AG20443 (cell line): ENCODE data around the gene PDZRN3.
"Not testable (repeated sequence)": the region's sequence is repeated elsewhere in the genome, so short reads cannot be mapped to it uniquely, and the experiment has no call there.

Source experiments
- DNase-seq: peaks from one replicate; pipeline ENCODE4 v3.0.0; 2012; ENCODE audit warnings: low spot score, mixed read lengths

Gene PDZRN3

DNA sequence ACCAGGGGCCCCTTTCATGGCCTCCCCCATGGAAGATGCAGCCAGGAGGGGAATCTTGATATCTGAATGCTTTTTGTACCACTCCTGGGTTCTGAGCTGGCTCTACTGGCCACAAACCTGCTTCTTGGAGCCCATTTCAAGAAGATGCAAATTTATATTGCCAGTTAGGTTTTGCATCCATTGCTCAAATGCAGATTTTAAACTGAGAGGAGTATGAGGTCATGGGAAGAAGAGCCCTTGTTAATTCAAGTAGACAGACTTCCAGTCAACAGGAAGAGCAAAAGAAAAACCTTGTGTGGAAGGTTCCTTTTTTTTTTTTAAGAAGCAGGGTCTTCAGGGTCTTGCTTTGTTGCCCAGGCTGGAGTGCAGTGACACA lies 133.5 kb downstream of the PDZRN3 start:
- no peak for DNase-seq

DNA sequence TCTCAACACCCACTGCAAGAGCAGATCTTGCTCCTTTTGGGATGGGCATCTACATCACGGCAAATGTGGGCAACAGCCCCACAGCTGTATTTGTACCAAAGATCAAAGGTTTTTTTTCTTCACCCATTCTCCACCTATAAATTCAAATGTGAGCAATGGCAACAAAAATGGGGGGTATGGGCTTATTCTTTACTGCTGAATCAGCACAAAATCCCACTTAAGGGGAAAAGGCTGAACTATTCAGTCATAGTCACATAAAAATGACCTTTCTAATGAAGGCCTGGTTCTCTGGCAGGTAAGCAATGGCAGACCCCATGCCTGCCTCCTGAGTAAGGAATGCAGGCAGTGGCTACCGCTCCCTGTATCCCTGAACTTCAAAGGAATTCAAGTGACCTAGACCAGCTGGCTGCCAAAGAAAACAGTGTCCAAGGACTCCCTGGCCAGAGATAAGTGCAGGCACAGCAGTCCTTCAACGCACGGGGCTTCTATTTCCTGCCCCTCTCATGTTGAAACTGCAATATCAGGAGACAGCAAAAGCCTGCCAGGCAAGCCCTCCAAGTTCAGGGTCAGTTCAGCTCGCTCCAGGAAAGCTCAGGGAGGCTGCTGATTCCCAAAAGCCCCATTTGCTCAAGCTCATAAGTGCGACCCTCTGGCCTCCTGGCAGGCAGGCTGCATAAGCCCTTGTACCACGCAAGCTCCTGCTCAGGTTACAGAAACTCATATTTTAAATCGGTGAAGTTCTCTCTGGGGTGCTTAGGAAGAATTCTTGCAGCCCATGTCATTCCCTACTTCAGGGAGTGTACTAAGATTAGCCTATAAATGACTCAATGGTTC lies 134.1 kb downstream of the PDZRN3 start:
- DNase-seq = no peak

DNA sequence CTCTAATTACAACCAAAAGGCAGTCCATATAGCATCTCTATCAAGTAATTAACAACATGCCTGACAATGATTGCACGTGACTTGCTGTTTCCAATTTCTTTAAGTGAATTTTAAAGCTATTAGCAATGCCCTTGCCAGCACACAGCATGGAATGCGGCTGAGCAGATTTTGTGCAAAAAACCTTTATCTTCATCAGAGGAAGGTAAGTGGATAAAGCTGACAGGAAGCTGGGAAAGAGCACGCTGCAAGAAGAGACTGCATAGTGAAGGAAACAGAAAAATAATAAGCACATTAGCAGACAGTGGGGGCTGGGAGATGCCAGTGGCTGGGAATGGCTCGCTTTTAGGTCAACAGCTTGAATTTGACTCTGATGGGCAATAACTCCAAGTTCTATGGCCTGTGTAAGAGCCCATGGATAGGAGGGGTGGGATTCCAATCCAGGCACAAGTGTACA lies 138.8 kb downstream of the PDZRN3 start:
- DNase-seq = no peak

DNA sequence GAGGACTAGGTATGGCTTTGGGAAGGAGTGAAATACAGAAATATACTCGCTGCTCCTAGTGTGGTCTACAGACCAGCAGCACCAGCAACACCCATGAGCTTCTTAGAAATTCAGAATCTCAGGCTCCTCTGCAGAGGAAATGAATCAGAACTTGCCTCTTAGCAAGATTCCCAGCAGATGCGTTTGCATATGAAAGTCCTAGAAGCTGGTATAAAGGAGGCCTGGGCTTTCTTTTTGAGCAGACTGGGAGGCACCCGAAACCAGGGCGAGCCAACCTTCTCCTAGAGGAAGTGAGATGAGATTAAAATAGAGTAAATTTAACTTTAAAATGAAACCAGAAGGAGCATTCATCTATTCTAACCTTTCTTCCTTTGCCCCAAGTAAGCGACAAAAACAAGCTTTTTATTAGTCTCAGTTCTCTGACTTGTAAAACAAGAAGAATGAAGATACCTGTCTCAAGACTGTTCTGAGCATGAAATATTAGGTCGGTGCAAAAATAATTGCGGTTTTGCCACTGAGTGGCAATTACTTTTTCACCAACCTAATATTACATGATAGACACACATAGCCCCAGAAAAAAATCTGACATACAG lies 140.0 kb downstream of the PDZRN3 start:
- DNase-seq = peak; percentile 40

DNA sequence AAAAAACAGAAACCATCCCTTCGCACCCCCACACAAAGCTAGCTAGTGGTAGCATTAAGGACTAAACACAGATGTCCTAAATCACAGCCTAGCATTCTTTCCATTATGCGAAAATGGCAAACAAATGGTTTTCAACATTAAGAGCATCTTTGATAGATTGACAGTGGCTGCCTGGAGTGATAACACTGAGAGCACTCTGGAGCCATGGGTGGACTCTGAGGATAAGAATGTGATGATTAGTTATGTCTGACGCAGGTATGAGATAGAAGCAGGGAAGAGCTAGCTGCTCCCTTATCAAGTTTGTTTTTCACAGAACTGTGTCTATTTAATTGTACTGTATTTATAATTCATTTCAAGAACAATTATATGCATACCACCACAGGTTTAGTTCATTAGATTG lies 142.9 kb downstream of the PDZRN3 start:
- no peak for DNase-seq

DNA sequence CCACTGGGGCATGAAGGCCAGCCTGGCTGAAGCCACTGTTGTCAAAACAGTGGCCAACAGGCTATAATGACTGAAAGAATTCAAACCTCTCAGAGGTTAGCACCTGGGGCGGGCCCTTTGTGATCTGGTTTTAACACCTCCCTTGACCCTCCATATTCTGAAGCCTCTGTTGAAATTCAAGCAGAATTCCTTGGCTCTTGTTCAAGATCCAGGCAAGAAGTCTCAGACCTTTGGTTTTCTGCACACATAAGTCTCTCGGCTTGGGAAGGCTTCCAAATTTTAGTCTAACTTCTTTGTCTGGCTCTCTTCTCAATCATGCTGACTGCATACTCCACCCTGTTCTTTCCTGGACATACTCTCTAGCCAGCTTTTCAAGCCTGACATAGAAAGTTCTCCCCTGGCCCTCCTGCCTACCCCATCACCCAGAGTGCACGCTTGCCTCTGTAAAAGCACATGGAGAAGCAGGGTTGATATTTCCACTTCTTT lies 144.5 kb downstream of the PDZRN3 start:
- peak; percentile 45 for DNase-seq

DNA sequence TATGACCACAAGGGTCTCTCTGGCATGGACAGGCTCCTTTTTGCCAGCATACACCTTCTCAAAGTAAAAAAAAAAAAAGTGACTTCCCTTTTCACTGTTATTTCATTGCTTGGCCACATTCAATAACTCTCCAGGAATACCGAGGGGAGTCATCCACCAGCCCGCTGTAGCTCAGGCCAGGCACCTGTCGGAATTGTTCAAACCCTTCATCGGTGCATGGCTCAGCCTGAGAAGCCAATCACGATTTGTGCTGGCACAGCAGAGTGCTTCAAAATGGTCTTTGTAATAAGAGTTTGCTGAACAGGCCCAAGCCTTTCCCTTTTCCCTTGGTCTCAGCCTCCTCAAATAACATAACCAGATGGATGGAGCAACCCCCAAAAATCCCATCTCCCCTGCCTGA lies 145.4 kb downstream of the PDZRN3 start:
- DNase-seq = no peak

DNA sequence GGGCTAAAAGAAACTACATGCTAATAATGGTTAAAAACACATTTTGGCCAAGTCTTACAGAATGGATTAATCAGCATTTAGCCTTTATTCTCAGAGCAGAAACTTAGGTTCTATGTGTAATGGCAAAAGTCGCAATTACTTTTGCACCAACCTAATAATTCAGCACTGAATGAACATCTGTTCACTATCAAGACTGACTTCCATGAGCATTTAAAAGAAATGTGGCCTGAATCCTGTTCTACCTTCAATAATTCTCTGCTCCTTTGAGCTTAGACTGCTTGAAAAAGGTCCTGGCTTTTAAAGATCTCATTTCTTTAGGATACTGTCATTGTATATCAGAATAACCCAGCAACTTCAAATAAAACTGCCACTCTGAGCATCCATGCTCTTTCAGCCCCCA lies 145.9 kb downstream of the PDZRN3 start:
- no peak for DNase-seq

DNA sequence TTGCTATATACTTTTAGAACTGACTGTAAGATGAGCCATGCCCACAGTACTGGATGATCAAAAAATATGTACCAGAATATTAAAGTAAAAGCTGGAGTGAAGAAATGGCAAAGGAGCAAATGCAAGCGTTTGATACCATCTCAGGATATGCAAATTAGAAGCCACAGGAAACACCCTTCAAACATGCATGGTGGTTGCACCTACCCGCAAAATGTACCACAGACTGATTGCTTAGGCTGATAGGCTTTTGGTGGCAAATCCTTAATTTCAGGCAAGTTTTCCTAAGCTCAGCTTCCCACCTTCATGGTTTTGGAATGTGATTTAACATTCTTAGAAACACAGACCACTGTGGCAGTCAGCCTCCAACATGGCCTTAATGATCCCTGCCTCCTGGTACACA lies 149.0 kb downstream of the PDZRN3 start:
- DNase-seq = no peak

DNA sequence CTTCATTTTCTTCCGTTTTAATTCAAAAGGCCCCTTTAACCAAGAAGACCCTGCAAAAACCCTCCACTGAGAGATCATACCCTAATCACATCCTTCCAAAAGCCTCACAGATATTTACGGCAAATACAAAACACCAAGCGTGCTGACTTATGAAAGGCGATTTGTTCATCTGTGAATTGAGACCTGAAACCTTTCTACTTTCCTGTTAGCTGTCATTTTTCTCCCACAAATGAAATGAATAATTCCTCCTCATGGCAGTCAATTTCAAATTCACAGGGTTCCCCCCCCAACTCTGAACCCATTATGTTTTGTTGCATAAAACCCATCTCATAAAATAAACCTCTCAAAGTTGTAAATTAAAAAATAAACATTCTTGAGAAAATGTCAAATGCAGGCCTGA lies 149.6 kb downstream of the PDZRN3 start:
- no peak for DNase-seq

DNA sequence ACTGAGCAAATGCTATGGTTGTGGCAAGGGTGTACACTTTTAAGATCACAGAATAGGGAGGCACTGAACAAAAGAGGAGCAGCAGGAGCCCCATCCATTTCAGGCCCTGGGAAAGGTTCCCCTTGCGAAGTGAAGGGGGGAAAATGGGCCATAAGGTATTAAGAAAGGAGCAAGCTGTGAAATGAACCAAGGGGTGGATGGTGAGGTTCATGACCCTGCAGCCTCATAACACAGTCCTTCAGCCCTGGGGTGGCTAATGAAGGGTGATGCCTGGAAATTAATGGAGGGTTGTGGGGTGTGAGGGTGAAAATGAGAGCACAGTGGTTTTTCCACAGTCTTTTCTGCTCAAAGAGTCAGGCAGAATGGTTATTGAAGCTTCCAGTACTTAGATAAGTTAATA lies 150.1 kb downstream of the PDZRN3 start:
- no peak for DNase-seq

DNA sequence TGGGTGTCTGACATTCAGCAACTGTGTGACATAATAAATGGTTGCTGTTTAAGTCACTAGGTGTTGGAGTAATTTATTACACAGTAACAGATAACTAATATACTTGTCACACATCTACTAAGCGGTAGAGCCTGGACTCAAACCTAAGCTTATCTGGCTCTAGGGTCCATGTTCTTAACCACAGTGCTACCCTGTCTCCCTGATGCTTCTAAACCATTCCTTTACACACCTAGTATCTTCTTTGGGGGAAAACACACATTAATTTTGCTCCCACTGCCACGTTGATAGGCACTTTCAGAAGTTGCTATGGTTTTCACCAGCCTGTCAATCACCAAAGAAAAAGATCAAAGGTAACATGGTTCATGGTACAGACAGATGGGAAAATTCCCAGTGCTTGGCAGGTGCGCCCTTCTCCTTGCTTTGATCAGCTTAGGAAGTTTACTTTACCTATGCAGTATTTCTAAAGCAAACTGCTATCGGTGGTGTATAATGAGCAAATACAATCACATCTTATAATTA lies 150.8 kb downstream of the PDZRN3 start:
- DNase-seq = no peak

DNA sequence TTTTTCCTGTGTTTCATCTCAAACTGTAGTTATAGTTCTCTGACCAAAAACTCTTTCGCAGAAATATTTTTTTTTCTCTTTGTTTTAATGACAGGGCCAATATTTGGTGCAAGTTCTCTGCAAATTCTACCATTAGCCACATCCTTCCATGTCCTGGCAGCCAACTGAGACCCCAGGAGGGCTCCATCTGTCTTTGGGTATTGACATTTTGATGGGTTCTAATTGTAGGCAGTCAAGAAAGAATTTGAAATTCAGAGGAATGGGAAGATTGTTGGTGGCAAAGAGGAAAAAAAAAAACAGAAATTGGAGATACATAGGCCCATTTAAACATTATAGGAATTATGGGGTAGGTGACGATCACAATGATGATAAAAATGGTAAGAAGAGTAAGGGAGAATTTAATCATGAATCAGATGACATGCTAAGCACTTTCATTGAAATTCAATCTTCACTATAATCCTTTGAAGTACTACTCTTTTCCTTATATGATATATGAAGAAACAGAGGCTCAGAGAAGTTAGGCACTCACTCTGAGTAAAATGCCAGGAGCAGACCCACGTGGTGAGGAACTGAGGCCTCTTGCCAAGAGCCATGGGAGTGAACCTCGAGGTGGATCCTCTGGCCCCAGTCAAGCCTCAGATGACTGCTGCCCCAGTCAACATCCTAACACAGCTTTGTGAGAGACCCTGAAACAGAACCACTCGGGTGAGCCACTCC lies 151.4 kb downstream of the PDZRN3 start:
- DNase-seq = no peak

DNA sequence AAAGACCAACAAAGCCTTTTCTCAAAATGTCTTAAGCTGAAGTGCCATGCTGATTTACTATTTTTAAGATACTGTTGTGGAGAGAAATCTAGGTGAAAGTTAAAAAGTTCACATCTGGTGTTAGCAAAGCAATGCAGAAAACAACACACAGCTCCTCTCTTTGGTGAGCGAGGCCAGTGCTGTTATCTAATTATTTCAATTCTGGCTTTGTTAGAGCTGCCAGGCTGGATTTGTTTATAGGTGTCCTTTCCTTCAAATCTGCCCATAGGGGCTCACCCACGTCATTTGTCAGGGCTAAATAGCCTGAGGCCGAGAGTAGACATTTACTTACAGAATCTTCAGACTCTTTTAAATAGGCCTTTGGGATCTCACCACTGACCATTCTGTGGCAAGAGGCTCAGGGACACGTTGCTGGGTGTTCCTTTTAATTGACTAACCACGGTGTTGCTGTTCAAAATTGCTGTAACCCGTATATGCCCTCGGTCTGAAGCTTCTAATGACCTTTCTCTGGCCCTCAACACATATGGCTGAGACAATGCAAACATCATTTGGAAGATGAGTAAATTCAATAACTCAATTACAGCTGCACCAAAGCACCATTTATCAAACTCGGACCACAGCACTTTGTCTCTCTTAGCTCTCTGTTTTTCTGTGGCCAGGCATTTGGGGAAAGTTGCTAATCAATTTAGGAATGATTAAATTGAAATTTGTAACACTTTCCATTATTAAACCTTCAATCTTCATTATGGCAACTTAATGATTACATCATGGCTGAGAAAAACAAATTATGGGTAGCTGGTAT lies 152.6 kb downstream of the PDZRN3 start:
- no peak for DNase-seq

DNA sequence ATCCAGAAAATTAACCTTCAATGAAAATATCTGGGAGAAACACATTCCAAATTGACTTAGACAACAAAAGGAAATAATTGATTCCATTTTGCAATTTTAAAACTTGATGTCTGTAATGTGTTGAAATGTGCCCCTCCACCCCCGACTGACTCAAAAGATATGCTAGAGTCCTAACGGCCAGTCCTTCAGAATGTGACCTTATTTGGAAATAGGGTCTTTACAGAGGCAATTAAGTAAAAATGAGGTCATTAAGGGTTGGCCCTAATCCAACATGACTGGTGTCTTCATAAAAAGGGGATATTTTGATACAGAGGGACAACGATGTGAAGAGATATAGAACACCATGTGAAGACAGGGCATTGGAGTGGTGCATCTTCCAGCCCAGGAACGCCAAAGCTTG lies 153.9 kb downstream of the PDZRN3 start:
- no peak for DNase-seq

DNA sequence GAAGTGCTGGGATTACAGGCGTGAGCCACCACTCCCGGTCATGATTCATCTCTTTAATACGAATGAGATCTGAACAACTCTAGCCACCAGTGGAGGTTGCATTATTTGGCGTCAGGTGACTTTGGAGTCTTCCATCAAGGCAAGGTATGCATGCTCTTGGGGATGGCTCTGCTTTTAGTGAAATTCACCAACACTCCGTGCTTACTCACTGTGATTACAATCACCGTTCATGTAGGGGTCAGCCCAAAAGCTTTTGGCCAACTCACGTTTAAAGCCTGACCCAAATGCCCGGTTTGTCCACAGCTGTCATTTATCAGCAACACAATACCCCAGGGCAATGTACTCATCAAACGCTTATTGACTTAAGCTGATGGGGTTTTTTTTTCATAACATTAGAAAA lies 155.4 kb downstream of the PDZRN3 start:
- DNase-seq = no peak

DNA sequence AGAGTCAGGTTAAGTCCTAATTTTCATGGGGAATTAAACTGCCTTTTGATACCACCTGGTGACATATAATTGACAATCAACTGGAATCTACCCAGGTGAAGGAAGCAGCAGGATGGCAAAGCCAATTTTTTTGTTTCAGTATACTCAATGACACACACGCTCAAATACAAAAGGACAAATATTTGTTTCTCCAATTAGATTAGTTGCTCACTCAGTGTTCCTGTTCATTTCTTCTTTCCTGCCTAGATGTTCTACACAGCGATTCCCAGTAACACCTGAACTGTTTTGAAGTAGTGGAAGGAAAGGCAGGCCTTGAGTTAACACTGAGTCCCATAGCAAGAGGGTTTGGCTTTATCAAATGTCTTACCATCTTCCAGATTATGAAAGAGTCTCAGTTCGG lies 157.5 kb downstream of the PDZRN3 start:
- no peak for DNase-seq

DNA sequence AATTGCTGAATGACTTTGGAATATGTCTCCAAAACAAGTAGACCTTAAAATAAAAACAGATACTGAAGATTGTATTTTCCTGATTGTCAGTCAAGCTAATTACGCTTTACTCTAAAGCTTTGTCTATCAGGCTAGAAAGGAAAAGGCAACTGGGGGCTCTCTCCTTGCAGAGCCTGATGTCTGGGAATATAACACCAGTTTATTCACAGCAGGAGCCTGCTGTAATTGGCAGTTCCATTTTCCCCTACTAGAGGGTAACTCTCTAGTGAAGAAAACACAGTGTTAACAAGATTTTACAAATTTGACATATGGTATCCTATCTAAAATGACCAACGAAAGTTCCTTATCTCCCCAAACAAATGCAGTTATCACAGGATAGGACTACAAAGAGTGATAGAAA lies 158.8 kb downstream of the PDZRN3 start:
- DNase-seq = no peak

DNA sequence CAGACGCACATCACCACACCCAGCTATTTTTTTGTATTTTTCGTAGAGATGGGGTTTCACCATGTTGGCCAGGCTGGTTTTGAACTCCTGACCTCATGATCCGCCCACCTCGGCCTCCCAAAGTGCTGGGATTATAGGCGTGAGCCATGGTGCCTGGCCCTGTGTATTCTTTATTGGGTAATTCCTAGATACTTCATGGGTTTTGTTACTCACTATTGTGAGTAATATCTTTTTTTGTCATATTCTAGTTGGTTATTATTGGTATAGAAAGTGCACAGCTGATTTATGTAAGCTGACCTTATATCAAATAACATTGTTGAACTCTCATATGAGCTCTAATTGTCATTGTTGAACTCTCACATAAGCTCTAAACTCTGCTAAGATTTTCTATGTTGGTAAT lies 160.6 kb downstream of the PDZRN3 start:
- DNase-seq = not testable (repeated sequence)

DNA sequence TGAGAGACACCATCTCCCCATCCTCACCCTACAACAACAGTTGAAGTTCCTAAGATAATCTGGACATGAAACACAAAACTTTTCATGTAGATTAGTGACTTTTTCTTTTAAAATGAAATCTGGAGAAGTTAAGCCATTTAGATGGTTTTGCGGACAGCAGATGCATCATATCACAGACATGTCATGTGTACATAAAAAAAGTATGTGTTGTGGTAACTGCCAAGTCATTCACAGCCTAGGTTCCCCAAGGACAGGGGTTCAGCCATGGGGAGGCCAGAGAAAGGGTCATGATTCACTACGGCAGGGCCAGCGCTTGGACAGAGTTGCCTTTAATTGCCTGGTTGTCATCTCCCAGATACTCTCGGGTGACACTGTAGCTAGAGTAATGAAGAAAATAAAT lies 163.2 kb downstream of the PDZRN3 start:
- peak; percentile 47 for DNase-seq

DNA sequence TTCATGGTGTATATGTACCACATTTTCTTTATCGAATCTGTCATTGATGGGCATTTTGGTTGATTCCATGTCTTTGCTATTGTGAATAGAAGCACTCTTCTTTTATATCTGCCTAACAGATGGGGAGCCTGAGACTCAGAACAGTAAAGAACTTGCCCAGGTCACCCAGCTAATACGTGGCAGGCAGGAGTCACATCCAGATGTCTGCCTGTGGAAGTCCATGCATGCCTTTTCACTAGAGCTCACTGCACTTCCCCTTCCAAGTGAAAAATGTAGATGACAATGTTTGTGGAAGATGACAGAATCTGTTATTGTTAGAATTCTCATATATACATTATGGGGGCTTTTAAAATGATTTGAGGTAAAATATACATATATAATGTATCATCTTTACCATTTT lies 165.0 kb downstream of the PDZRN3 start:
- no peak for DNase-seq

DNA sequence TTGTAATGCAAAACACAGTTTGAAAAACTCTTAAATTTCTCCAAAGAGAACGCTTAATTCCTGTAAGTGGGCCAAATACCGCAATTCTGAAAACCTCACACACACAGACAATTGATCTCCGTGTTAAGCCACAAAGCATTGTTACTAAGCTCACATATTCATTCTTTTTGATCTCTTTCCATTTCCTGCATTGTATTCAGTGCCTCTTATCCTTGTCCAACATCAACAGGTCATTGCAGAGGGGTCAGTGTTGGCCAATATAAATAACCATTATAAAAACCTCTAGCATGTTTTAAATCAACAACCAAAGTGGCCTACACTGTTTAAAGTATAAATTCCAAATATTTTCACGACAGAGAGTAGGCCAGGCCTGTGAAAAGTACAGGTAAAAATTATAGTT lies 171.1 kb downstream of the PDZRN3 start:
- DNase-seq = no peak
